Stimulated activated CD8-positive, alpha-beta memory T cell treated with anti-CD3 and anti-CD28 coated beads, Interleukin-7, amount 100 ng/mL, for 24 hours (primary cell): ENCODE data around the gene SPPL2B.
"Not testable (repeated sequence)": the region's sequence is repeated elsewhere in the genome, so short reads cannot be mapped to it uniquely, and the experiment has no call there.

Experiments
- DNase-seq: peaks from one replicate; pipeline ENCODE4 v3.0.0-alpha.2; 2020; ENCODE audit warnings: low read depth

SPPL2B gene

DNA sequence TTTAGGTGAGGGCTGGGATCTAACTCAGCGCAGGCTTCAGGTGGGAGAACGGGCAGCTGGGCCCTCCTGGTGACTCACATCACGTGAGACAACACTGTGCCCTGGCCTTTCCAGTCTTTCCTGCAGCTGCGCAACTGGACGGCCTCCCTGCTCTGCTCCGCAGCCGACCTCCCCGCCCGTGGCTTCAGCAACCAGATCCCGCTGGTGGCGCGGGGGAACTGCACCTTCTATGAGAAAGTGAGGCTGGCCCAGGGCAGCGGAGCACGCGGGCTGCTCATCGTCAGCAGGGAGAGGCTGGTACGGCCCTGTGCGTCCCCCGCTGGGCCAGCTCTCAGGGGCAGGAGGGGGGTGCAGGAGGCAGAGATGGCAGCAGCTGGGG is 8.8 kb downstream of the SPPL2B start:
- no peak for DNase-seq

DNA sequence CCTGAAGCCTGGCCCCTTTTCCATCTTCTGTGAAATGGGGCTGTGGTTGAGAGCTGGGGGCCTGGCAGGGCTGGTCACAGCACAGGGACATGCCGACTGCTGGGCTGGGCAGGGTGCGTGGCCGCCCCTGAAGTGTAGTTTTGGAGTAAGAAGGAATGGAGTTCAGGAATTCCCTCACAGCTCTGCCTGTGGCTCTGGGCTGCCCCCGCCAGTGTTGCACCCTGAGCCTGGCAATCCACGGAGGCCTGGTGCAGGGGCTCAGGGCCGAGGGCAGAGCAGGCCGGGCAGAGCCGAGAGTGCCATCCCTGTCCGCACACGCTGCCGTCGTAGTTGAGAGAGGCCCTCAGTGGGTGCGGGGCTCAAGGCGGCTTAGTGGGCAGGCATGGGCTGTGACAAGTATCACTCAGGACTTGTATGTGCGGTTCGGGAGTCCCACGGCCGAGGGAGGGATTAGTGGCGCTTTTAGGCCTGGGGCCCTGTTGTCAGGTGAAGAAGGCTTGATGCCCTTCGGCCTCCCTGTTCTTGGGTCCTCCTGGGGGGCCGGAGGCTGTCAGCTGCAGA is 9.7 kb downstream of the SPPL2B start:
- DNase-seq, result no peak

DNA sequence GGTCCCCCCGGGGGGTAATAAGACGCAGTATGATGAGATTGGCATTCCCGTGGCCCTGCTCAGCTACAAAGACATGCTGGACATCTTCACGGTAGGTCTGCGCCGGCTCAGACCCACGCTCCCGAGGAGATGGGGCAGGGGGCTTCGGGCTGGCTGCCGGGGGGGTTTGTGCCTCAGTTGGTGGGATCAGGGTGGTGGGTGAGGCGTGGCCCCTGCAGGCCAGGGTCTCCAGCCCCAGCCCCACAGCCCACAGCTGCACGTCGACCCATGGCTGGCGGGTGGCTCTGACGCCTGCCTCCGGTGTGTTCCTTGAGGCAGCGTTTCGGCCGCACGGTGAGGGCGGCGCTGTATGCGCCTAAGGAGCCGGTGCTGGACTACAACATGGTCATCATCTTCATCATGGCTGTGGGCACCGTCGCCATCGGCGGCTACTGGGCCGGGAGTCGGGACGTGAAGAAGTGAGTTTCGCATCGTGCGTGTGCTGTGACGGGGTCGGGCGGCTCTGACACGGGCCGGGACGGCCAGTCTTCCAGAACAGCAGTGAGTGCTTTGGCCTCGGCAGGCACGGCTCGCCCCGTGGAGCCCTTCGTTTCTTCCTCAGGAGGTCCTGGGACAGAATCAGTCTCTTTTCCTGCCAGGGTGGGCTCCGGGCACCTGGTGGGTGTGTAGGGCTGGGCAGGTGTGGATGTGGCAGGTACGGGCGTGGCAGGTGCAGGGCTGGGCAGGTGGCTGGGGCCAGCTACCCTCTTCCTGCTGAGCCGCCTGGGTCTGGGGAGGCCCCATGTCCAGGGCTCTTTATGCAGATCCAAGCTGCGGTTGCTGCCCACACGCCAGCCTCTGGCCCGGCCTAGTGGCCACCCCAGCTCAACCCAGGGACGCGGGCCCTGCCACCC is 10.5 kb downstream of the SPPL2B start:
- DNase-seq, result no peak

DNA sequence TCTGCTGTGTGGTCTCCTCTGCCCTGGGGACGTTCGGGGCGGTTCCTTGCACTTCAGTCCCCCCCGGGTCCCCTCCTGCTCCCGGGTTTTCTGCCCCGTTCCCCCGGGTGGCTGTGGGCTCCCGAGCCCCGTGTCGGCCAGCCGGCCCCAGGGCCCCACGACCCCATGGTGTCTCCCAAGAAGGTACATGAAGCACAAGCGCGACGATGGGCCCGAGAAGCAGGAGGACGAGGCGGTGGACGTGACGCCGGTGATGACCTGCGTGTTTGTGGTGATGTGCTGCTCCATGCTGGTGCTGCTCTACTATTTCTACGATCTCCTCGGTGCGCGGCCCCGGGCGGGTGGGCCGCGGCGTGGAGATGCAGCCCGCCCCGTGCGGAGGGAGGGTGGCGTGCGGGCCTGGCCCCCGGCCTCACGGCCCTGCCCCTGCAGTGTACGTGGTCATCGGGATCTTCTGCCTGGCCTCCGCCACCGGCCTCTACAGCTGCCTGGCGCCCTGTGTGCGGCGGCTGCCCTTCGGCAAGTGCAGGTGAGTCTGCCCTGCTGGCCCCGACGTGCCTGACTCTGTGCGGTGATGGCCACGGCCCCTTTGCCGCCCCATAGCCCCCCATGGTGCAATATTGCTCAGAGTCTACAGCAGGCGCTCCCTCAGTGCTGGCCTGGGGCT is 11.3 kb downstream of the SPPL2B start:
- no peak for DNase-seq

DNA sequence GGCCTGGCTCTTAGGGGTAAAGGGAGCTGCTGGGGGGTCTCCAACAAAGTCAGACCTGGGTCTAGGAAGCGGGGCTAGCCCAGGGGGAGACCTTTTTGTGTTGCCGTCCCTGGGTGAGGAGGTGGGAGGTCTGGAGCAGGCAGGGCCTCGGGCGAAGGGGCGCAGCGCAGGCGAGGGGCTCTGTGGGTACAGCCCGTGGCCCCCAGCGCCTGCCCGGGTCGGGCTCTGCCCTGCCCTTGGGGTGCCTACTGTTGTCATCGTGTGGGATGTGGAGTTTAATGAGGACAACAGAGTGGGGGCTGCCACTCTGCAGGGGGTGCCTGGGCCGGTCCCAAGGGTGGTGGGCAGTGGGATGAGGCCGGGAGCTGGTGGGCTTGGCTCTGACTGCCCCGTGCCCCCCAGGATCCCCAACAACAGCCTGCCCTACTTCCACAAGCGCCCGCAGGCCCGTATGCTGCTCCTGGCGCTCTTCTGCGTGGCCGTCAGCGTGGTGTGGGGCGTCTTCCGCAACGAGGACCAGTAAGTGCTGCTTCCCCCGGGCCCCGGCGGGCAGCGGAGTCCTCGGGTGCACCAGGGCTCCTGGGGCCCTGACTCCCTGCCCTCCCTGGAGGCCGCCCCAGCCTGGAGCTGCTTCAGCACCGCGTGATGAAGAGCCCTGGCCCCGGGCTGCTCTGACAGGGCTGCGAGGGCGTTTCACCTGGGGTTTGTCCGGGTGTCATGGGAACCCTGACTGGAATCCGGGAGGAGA is 12.2 kb downstream of the SPPL2B start:
- no peak for DNase-seq

DNA sequence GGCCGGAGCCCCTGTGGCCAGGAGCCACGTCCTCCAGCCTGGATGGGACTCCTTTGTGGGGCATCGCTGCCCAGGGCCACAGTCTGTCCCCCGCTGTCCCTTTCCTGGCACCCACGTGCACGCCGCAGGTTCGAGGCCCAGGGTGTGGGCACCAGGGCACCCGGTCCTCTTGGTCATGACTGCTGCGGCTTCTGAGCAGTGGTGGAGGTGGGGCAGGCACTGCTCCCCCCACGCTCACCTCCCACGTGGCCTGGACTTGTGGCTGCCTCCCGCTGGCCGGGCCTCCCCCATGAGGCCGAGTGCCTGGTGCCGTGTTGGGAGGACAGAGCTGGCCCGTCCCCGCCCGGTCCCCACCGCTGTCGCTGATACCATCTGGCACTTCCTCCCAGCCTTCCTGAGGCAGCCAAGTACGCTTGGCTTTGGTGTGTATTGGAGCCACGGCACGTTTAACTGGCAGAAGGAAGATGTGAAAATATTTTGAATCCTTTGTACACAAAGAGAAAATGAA is 12.8 kb downstream of the SPPL2B start:
- no peak for DNase-seq

DNA sequence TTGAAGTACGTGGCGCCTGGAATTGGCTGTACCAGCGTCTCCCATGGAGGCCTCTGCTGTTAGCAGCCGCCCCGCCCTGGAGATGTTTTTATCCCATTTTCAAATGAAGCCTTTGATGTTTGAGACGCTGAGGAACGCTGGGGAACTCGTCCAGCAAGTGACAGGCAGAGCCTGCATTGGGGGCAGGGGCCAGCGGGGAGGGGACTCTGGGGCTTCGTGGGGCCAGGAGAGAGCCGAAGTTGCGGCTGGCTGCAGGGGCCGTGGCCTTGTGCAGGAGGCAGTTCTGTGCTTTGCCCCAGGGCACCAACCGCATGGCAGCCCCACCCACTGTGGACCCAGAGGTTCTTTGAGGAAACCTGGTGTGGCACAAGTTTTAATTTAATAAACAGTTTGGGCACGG is 13.5 kb downstream of the SPPL2B start:
- DNase-seq, result no peak

DNA sequence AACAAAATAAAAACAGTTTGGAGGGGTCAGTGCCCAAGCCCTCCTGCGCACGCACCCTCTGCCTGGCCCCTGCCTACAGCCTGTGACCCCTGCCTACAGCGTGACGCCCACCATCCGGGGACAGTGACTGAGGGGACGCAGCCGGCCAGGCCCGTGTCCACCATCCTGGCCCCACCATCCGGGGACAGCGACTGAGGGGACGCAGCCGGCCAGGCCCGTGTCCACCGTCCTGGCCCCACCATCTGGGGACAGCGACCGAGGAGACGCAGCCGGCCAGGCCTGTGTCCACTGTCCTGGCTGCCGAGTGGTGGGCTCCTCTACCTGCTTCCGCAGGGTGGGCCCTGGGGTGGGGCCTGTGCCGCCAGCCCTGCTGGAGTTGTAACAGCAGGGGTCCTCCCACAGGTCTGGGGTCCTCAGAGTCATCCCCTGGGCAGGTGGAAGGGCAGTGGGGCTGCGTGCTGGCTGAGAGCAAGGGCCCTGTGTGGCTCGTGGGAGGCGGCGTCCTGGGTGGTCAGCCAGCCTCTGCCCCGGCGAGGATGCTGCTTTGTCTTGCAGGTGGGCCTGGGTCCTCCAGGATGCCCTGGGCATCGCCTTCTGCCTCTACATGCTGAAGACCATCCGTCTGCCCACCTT is 14.3 kb downstream of the SPPL2B start:
- no peak for DNase-seq

DNA sequence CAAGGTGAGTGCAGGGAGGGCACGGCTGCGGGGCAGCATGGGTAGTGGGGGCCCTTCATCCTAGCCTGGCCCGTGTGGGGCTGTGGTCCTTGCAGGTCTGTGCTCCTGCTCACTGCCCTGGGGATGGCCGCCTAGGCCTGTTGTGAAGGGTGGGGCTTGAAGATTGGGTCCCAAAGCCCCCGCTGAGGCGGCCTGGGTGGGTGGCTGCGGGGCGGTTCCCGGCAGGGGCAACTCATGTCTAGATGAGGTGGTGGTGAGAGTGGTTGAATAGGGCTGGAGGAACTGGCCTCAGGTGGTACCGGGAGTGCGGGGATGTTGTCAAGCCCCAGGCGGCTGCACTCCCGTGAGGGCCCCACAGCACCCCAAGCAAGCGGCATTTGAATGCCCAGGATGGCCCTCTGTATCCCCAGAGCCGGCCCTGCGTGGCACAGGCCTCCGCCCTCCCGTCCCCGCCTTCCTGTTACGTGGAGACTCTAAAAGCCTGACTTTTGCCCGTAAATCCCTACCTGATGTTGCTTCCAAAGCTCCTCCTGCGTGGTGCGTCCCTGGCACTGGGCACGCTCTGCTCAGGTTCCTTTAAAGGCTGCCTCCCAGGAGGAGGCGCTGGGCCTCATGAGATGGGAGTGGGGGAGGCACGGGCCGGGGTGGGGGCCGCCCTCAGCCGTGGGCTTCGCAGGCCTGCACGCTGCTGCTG is 15.0 kb downstream of the SPPL2B start:
- no peak for DNase-seq

DNA sequence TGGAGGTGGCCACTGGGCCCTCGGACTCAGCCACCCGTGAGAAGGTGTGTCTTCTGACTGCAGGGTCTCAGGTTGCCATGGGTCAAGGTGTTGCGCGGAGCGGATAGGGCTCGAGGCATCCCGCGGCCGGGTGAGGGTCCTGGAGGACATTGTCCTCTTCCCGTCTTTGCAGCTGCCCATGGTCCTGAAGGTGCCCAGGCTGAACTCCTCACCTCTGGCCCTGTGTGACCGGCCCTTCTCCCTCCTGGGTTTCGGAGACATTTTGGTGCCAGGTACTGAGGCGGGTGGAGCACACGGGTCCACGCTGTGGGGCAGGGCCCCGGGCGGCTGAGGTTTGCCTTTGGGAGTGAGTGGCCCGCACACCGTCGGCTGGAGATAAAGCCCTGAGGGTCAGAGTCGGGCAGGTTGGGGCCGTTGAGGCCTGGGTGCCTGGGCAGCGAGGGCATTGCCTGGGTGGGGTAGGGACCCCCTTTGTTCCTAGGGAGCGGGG is 15.9 kb downstream of the SPPL2B start:
- no peak for DNase-seq

DNA sequence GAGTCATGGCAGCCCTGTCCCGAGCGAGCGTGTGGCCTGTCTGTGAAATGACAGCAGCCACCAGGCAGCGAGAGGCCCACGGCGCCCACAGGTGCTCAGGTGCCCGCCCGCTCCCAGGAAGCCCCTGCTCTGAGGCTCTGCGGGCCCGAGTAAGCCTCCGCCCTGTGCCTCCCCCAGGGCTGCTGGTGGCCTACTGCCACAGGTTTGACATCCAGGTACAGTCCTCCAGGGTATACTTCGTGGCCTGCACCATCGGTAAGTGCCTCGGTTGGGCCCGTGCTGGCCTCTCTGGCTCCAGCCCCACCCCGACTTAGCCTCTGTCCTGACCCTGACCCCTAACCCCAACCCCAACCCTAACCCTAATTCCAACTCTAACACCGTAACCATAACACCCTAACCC is 16.6 kb downstream of the SPPL2B start:
- DNase-seq, result no peak

DNA sequence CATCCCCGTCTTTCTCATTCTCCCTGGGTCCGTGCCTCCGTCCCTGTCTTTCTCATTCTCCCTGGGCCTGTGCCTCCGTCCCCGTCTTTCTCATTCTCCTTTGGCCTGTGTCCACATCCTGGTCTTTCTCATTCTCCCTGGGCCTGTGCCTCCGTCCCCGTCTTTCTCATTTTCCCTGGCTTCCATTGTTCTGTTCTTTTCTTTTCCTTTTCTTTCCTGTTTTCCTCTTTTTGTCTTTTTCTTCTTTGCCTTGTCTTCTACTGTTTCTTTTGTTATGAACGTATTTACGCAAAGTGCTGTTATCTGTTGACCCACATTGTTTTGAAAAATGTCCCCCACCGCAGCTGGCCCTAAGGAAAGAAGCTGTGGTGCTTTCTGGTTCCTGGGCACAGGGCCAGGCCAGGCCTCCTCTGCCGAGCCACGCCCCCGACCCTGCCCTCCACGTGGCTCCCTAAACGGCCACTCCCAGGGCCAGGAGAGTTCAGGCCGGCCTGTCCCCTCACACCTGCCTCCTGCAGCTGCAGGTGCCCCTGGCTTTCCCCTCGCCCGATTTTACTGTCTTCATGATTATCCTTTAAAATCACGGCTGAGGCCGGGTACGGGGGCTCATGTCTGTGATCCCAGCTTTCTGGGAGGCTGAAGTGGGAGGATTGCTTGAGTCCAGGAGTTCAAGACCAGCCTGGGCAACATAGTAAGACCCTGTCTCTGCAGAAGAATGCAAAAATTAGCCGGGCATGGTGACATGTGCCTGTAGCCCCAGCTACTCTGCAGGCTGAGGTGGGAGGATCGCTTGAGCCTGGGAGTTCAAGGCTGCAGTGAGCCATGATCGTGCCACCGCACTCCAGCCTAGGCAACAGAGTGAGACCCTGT is 17.5 kb downstream of the SPPL2B start:
- DNase-seq, result no peak

DNA sequence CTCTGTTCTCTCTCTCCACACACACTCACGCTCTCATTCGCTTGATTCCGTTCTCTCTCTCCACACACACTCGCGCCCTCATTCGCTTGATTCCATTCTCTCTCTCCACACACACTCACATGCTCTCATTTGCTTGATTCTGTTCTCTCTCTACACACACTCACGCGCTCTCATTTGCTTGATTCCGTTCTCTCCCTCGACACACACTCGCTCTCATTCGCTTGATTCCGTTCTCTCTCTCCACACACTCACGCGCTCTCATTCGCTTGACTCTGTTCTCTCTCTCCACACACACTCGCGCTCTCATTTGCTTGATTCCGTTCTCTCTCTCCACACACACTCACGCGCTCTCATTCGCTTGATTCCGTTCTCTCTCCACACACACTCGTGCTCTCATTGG is 21.3 kb downstream of the SPPL2B start:
- not testable (repeated sequence) for DNase-seq

DNA sequence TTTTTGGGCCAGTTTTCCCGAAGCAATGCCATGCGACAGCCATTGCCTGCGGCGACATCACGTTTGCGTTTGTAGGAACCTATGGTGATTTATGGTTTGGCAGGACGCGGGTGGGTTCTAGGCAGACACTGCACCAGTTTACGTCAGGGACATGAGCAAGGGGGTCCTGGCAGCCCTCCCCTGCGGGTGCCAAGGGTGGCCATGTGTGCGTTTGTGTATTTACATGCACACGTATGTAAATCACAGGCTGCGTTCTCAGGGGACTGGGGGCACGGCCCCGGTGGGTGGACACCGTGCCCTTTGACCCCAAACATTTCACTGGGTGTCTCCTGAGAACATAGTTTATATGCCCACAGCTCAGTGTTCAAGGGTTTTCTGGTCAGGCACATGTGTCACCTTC is 22.2 kb downstream of the SPPL2B start:
- no peak for DNase-seq

DNA sequence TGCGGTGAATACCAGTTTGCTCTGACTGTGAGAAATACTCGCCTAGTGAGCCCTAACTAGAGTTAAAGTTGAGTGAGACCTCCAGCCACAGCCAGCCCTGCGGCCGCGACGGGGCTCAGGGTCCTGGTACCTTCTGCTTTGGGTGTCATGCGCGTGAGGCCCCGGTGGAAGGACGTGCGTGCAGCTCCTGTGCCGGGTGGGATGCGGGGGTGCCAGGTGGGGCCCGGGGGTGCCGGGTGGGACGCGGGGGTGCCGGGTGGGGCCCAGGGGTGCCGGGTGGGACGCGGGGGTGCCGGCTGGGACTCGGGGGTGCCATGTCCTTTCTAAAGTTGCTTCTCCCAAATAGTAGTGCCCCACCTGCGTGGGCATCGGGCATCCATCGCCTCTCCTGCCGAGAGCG is 23.1 kb downstream of the SPPL2B start:
- no peak for DNase-seq

DNA sequence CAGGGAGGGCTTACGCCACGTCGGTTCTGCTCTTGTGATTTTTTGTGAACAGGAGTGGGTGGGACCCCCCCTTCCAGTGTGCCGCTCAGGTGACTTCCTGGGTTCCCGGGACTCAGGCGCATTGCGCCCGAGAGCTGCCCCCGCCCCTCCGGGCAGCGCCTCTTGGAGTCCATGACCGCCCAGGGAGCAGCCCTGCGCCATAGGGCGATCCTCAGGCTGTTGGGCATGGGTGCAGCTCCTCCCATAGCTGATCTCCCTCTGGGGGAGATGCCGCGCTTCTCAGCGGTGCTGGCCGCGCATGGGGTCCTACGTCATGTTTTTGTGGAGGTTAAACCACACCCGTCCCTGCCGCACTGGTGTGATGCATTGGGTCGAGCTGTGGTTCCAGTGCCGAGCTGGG is 23.6 kb downstream of the SPPL2B start:
- DNase-seq, result no peak

DNA sequence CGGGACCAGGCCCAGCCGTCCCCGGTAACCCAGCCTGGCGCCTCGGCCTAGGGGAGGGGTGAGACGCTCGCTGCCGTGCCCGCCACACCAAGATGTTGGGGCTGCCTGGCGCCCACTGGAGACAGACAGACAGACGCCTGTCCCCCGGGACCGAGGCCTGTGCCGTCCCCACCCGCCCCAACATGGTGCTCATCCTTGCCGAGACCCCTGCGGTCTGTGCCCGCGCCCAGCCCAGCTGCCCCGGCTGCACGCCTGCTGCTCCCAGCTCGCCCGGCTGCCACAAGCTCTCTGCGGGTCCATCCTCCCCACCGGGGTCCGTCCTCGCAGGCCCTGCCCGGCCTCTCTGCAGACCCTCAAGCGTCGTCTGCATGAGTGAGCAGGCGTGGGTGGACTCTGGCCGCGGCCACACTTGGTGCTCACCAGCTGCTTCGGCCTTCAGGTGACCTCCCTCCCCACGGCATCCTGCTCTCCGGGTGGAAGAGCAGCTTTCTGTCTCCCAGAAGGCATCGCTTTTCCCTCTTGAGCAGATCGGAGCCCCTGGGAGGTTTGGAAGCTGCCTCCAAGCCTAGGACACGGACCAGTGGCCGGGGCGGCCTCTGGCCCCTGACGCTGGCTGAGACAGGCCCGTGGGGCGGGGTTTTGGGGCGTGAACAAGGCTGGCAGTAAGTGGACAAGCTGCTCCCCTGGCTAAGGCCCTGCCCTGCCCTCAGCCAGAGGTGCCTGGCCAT is 24.8 kb downstream of the SPPL2B start:
- DNase-seq, result no peak

DNA sequence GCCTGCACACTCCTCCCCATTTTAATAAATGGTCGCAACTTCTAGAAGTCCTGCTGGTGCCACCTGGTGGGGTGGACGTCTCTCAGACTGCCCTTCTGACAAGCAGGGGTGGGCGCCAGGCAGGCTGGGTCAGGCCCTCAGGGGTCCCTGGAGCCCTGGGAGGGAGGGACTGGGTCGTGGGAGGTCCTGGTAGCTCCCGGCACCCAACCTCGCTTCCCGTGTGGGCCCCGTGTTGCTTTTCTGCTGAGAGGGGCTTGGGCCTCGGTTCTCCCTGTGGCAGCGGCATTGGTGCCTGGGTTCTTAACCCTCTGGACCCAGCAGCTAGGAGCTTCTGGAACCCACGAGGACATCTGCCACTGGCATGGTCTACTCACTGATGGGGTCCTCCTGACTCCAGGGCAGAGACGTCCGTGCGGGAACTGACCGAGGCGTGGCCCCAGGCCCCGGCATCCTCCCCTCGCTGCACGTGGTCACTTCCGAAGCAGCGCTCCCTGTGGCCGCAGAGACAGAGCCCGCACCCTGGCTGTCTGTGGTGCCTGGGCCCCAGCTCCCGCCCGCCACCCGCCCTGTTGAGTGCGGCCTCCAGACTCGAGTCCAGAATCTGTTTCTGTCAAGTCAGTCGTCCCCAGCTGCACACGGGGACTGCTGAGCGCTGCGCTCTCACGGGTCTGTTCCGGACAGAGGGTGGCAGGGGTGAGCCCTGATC is 25.6 kb downstream of the SPPL2B start:
- DNase-seq, result no peak

DNA sequence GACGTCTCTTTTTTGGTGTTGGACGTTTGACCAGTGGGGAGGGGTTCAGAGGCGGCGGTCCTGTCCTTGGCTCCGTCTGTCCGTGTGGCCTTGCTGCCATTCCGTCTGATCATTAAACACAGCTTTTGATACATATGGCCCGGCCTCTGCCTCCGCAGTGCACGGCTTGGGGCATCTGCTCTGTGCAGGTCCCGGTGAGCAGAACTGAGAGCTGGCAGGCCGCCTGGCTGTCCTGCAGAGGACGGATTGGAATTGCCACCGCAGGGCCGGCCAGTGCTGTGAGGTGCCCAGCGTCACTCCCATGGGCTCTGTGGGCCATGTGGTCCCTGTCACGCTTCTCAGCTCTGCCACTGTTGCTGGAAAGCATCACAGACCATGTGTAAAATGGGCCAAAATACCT is 26.2 kb downstream of the SPPL2B start:
- no peak for DNase-seq
